Gastroesophageal sphincter (tissue), 3 donors: ENCODE data around the gene SPAG16.

Experiments used
- CTCF ChIP-seq, 4 experiments: fragments of 200-600 bp in 2 of 4; fragments of 450-650 bp in 2 of 4; sonication (generic) in 1 of 4; IDR thresholded peaks; one replicate each; pipeline ENCODE4 v1.5.1; 2017 to 2019; ENCODE audit warnings: antibody characterized with exemption in 4 of 4, mild to moderate bottlenecking in 2 of 4, moderate library complexity in 2 of 4
- POLR2AphosphoS5 ChIP-seq: sonication (generic); formaldehyde crosslinking; IDR thresholded peaks from one replicate; pipeline ENCODE4 v1.6.1; 2017; ENCODE audit warnings: antibody characterized with exemption

- no peak for TF ChIP-seq CTCF (IDR thresholded peaks at IDR 0.05)
- no peak for TF ChIP-seq POLR2AphosphoS5
Measured at GRCh38 chr2:213971536-213971935, 687.3 kb downstream of the SPAG16 start.
